Measurements from ENCODE around the gene UBAP1L.
"Not testable (repeated sequence)": the region's sequence is repeated elsewhere in the genome, so short reads cannot be mapped to it uniquely, and the experiment has no call there.

UBAP1L gene

DNA sequence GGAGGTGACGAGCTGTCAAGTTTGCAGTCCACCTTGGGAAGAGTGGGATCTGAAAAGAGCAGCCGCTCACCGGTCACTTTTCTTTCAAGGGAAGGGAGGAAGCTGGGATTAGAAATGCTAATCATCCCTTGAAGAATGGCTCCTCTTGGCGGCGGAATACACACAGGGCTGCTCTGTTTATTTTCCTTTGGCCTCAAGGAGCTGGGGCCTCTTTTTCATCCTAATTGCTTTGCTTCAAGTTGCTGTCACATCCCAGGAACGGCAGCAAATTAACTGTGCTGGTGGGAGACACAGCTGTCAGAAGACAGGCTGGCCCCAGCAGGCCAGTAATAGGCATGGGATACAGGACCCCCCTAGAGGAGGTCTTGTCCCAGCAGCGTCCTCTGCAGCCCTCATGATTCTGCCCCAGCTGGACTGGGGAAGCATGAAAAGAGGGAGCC, 31.7 kb downstream of the UBAP1L start:
- peak in 2 of 3 experiments; percentile 25 to 74 for DNase-seq

DNA sequence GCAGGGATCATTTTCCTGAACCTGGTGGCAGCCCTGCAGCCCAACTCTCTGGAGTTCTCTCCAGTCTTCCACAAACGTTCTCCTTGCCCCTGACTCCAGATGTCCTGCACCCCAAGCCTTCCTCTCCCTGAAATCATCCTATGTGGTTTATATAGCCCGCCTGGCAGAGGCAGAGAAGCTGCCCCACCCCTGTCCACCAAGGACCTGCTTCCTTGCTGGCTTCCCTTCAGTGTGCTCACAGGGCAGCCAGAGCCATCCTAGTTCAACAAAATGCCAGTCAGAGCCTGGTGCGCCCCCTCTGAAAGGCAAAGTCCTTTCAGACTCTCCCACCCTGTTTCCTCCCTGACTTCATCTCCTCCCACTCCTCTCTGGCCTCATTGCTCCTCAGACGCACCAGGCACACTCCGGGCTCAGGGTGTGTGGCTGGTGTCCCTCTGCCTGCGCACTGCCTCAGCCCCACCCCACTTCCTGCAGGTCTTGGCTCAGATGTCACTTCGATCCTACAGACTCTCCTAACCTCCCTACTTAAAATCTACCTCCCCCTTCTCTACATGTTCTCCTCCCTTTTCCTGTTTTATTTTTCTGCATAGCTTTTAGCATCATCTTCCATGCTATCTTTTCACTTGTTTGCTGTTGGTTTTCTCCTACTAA, 32.6 kb downstream of the UBAP1L start:
- DNase-seq = peak in 2 of 3 experiments; percentile 6 to 27

DNA sequence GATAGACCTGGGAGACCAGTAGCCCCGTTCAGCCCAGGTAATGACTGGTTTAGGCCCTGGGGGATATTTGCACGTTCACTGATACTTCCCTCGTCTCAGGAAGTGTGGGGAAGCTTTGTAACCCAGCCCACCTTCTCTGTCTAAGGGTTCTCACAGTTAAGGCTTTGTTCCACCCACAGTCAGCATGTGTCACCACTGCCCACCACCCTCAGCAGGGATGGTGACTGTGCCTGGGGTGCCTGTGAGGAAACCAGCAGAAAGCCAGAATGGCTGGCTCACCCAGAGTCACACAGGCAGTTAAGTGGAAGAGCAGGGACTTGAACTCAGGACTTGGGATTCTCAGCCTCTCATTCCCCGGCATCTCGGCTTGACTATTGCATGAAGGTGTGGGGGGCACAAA, 33.2 kb downstream of the UBAP1L start:
- DNase-seq = no peak

GRCh38 chr15:65081270-65081669, 33.7 kb downstream of the UBAP1L start:
- DNase-seq = no peak

- DNase-seq = no peak
Observed at GRCh38 chr15:65079580-65079979, 35.4 kb downstream of the UBAP1L start.

- no peak for DNase-seq
Observed at GRCh38 chr15:65077981-65078352, 37.0 kb downstream of the UBAP1L start.

GRCh38 chr15:65077291-65077980, 37.6 kb downstream of the UBAP1L start:
- DNase-seq = no peak

DNA sequence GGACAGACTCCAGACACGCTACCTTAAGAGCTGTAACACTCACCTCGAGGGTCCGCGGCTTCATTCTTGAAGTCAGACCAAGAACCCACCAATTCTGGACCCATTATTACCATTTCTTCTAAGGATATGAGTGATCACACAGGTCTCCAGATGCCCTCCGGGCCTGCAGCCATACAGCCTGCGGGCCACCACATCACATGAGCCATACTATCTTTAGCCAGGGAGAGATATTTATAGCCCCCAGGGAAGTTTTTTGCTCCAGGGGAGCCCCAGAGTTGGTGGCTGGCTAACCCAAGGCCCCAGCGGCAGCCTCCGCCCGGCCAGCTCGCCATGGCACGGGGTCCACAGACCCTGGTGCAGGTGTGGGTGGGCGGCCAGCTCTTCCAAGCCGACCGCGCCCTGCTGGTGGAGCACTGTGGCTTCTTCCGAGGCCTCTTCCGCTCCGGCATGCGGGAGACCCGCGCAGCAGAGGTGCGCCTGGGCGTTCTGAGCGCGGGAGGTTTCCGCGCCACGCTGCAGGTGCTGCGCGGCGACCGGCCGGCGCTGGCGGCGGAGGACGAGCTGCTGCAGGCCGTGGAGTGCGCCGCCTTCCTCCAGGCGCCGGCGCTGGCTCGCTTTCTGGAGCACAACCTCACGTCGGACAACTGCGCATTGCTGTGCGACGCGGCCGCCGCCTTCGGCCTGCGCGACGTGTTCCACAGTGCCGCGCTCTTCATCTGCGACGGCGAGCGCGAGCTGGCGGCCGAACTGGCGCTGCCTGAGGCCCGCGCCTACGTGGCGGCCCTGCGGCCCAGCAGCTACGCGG, 38.3 kb downstream of the UBAP1L start, which contains the start of gene KBTBD13:
TSS of gene KBTBD13 (plus strand) at position 261 of the 805 bp plus-strand sequence. CDS start at position 331, 70 bp downstream.
- no peak for DNase-seq

- not testable (repeated sequence) for DNase-seq
Observed at GRCh38 chr15:65075607-65076395, 39.2 kb downstream of the UBAP1L start.

DNA sequence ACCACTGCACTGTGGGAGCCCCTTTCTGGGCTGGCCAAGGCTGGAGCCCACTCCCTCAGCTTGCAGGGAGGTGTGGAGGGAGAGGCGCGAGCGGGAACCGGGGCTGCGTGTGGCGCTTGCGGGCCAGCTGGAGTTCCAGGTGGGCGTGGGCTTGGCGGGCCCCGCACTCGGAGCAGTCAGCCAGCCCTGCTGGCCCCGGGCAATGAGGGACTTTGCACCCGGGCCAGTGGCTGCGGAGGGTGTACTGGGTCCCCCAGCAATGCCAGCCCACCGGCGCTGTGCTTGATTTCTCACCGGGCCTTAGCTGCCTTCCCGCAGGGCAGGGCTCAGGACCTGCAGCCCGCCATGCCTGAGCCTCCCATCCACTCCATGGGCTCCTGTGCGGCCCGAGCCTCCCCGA, 40.1 kb downstream of the UBAP1L start:
- not testable (repeated sequence) for DNase-seq

- DNase-seq = no peak
Observed at GRCh38 chr15:65072617-65073016, 42.4 kb downstream of the UBAP1L start.

DNA sequence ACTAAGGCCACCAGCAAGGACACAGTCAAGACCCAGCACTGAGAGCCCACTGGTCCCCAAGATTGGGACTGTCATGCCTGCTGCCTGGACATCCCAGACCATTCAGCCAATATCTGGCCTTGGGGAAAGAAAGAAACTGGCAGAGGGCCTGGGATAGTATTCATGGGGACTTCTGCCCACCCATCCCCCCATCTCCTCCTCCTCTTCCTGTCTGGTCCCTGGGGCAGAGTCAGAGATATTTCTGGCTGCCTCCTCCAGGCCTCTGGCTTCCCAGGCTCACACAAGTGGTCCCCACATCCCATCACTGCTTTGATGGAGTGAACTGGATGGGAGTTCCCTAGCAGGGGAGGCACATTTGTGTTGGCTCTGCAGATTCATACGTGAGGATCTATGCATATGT, 43.0 kb downstream of the UBAP1L start:
- no peak for DNase-seq

GRCh38 chr15:65071381-65071811, 43.6 kb downstream of the UBAP1L start:
- no peak for DNase-seq

- no peak for DNase-seq
Observed at GRCh38 chr15:65069779-65070546, 45.0 kb downstream of the UBAP1L start.

GRCh38 chr15:65069179-65069578, 45.8 kb downstream of the UBAP1L start:
- DNase-seq = no peak

DNA sequence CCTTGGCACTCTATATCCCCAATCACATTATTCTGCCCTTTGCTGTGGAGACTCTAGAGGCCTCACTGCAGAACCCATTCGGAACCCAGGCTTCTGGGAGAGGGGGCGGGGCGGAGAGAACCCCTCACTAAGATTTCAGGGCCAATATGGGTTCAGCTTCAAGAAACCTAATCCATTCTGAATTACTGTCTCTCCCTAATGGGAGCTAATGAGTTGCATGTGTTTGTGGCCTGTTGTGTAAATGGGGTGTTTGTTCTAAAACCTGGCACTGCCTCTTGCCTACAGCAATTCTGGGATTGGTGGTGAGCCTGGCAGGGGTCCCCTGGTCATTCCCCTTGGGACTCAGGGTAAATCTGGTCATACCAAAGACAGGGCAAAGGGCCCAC, 46.6 kb downstream of the UBAP1L start:
- no peak for DNase-seq

DNA sequence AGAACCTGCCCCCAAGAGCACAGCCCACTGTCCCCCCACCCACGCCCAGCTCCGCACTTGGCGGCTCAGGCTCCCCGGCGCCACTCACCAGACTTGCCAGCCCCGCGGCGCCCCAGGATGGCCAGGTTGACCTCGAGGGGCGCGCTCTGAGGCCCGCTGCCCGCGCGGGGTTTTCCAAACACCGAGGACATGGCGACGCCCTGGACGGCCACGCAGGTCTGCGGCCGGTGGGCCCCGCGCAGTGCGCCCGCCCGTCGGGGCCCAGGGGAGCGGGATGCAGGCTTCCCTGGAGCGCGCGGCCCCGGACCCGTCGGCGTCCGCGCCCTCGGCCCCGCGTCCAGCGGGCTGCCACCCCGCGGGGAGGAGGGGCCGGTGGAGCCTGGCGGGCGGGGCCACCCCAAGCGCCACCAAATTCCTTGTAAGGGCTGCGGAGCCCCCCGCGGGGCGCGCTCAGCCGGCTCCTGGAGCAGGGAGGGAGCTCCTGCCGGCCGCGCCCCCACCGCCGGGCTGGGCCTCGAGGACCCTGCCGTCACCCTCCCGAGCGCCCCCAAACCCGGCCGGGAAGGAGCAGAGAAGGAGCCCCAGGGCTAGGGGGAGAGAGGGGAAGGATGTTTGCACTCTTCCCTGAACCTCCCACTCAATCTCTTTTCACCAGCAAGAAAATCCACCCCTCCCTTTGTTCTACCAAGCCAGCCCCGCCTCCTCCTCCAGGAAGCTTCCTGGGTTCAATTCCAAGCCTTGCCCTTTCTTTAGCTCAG, 47.2 kb downstream of the UBAP1L start, which contains the start of gene RASL12:
TSS of gene RASL12 (minus strand) at position 347 of the 758 bp plus-strand sequence. CDS start at position 191, 156 bp downstream.
- peak in 1 of 3 experiments; percentile 21 for DNase-seq

DNA sequence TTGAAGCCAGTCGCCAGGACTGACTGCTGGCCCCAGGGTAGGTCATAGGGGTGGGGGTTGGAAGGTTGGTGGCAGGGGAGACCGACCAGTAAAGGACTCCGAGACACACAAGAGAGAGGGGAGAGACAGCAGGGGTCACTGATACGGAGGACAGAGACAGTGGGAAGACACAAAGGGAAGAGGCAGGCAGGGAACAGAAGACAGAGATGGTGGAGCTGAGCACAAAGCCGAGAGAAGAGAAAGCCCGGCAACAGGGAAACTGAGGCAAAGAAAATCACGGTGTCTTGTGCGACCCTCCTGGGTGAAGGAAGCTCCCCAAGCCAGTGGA, 47.7 kb downstream of the UBAP1L start:
- DNase-seq = no peak

DNA sequence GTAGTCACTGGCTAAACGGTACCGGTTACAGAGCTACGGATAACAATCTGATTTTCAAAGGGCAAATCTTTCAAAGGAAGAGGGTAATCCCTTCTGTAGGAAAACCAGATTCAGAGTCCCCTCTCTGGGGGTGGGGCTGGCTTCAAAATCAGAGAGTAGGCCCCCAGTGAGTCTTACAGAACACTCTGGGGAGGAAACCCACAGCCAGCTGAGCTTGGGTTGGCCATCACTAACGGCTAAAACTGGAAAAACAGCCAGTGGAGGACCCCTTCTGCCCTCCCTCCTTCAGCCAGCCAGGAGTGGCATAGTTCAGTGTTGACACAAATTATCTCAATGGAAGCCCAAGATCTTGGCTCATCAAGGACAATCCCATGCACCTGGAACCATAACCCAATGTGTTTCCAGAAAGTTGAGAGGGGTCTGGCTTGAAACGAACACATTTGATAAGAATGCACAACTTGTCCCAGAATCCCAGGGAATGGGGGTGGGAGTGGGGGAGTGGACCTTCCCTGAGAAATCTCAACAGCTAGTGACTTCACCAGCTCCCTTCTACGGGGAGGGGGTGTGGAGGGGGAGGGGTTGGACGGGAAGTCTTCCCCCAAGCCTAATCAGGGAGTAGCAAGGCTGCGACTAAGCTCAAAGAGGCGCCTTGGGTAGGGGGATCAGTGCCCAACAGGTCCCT, 48.2 kb downstream of the UBAP1L start:
- DNase-seq = no peak

- no peak for DNase-seq
Observed at GRCh38 chr15:65066001-65066634, 48.9 kb downstream of the UBAP1L start.
